HG03457 (cell line): Measurements from ENCODE around the gene ANGPTL3.

Experiments used
- ATAC-seq: cut with Tn5 transposase; IDR thresholded peaks from one replicate; pipeline ENCODE4 v1.9.1; 2021; ENCODE audit warnings: moderate number of reproducible peaks; ENCODE audit not compliant: unreplicated experiment

ANGPTL3 gene

GRCh38 chr1:62625415-62625814 lies 28.1 kb downstream of the ANGPTL3 start:
- ATAC-seq, result peak; percentile 58

- no peak for ATAC-seq
These were observed 31.2 kb downstream of the ANGPTL3 start for GRCh38 chr1:62628506-62628905.

GRCh38 chr1:62637392-62638105 lies 40.2 kb downstream of the ANGPTL3 start:
- no peak for ATAC-seq

- ATAC-seq, result no peak
These were observed 46.0 kb downstream of the ANGPTL3 start for GRCh38 chr1:62643283-62643682.

- ATAC-seq, result no peak
These were observed 55.1 kb downstream of the ANGPTL3 start for GRCh38 chr1:62652387-62652786.

- no peak for ATAC-seq
These were observed 57.4 kb downstream of the ANGPTL3 start for GRCh38 chr1:62654744-62655143.
